Activated naive CD4-positive, alpha-beta T cell treated with anti-CD3 and anti-CD28 coated beads, Interleukin-2, amount 10 ng/mL, durations not matched to agents 7 days and 5 days (primary cell): Measurements from ENCODE around the gene GPC6.

Experiments used
- CTCF ChIA-PET: fragments of 350-600 bp; sonication (Branson Sonifier 250); formaldehyde crosslinking; loops from one replicate; lab custom pipeline; 2021; ENCODE audit warnings: antibody characterized with exemption; lab: Charles Lee
- DNase-seq: peaks from one replicate; pipeline ENCODE4 v3.0.0-alpha.2; 2020
- H3K27ac Mint-ChIP-seq: one replicate; pipeline ENCODE4 v1.8.0; 2021; ENCODE audit warnings: mild to moderate bottlenecking, moderate library complexity, mixed read lengths
- H3K27me3 Mint-ChIP-seq: one replicate; pipeline ENCODE4 v1.8.0; 2021; ENCODE audit warnings: mild to moderate bottlenecking, mixed read lengths
- H3K36me3 Mint-ChIP-seq: one replicate; pipeline ENCODE4 v1.8.0; 2021; ENCODE audit warnings: mixed read lengths
- H3K4me1 Mint-ChIP-seq: one replicate; pipeline ENCODE4 v1.8.0; 2021; ENCODE audit warnings: mixed read lengths
- H3K4me3 Mint-ChIP-seq: one replicate; pipeline ENCODE4 v1.8.0; 2021; ENCODE audit warnings: mild to moderate bottlenecking, moderate library complexity, mixed read lengths
- H3K9me3 Mint-ChIP-seq: one replicate; pipeline ENCODE4 v1.8.0; 2021; ENCODE audit warnings: mixed read lengths

Gene GPC6

GRCh38 chr13:94214975-94215374 is 988.4 kb downstream of the GPC6 start:
- CTCF ChIA-PET = no interaction called here
- Mint-ChIP-seq H3K4me1 (no peaks in the 10 kb centered on the region), H3K27ac (no peak overlapping the region), H3K27me3 (no peaks in the 10 kb centered on the region), H3K4me3 (no peak overlapping the region), H3K9me3 (no peaks in the 10 kb centered on the region), H3K36me3 (no peaks in the 10 kb centered on the region)
- no peak for DNase-seq

DNA sequence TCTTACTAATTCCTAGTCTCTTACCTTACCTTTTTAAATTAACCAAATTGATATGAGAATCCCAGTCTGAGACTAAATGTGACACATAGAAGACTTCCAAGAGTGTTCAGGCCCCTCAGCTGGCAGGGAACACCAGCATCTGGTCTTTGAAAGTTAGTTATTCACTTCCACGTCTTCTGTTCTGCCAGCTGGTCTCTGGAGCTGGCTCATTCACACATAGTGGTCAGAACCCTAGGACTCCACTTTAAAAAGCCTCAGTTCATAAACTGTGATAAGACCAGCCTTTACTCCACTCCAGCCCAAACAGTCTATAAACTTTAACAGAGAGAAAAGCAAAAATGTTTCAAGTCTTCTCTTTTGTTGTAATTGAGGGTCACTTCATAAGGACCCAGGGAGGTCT is 989.9 kb downstream of the GPC6 start:
- no peak for DNase-seq
- H3K27me3 Mint-ChIP-seq = no peaks in the 10 kb centered on the region
- no peak overlapping the region for H3K27ac Mint-ChIP-seq
- CTCF ChIA-PET = no interaction called here
- no peaks in the 10 kb centered on the region for H3K9me3 Mint-ChIP-seq
- no peaks in the 10 kb centered on the region for H3K4me1 Mint-ChIP-seq
- H3K4me3 Mint-ChIP-seq = no peak overlapping the region
- H3K36me3 Mint-ChIP-seq = no peaks in the 10 kb centered on the region

GRCh38 chr13:94217370-94217769 is 990.8 kb downstream of the GPC6 start:
- Mint-ChIP-seq H3K9me3 (no peaks in the 10 kb centered on the region), H3K4me3 (no peak overlapping the region), H3K27ac (no peak overlapping the region), H3K27me3 (no peaks in the 10 kb centered on the region), H3K4me1 (no peaks in the 10 kb centered on the region), H3K36me3 (no peaks in the 10 kb centered on the region)
- CTCF ChIA-PET = no interaction called here
- no peak for DNase-seq

DNA sequence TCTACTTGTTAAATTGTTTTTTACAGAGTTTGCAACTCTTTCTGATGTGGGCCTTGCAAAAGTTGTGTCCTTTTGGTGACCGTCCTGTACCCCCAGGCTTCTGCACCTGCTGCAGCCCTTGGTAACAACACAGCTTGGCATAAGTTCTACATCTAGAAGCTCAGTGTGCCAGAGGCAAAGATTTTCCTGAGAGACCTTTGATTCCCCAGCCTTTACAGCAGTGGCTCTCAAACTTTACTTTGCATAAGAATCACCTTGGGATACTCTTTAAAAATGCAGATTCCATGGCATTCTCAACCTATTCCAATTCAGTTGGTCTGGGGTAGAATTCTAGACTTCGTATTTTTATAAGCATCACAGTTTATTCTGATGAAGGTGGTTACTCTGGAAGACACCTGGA is 991.9 kb downstream of the GPC6 start:
- no peak overlapping the region for H3K27ac Mint-ChIP-seq
- no peak for DNase-seq
- no peaks in the 10 kb centered on the region for H3K4me1 Mint-ChIP-seq
- H3K27me3 Mint-ChIP-seq = no peaks in the 10 kb centered on the region
- CTCF ChIA-PET = no interaction called here
- H3K4me3 Mint-ChIP-seq = no peak overlapping the region
- no peaks in the 10 kb centered on the region for H3K36me3 Mint-ChIP-seq
- H3K9me3 Mint-ChIP-seq = no peaks in the 10 kb centered on the region

GRCh38 chr13:94218951-94219350 is 992.3 kb downstream of the GPC6 start:
- Mint-ChIP-seq H3K27me3 (no peaks in the 10 kb centered on the region), H3K27ac (no peak overlapping the region), H3K4me3 (no peak overlapping the region), H3K4me1 (no peaks in the 10 kb centered on the region), H3K36me3 (no peaks in the 10 kb centered on the region), H3K9me3 (no peaks in the 10 kb centered on the region)
- no peak for DNase-seq
- CTCF ChIA-PET = no interaction called here

GRCh38 chr13:94224670-94225069 is 998.1 kb downstream of the GPC6 start:
- CTCF ChIA-PET = no interaction called here
- no peak for DNase-seq
- no peaks in the 10 kb centered on the region for H3K9me3 Mint-ChIP-seq
- H3K36me3 Mint-ChIP-seq = no peaks in the 10 kb centered on the region
- H3K4me3 Mint-ChIP-seq = no peak overlapping the region
- no peaks in the 10 kb centered on the region for H3K27me3 Mint-ChIP-seq
- no peak overlapping the region for H3K27ac Mint-ChIP-seq
- H3K4me1 Mint-ChIP-seq = no peaks in the 10 kb centered on the region

DNA sequence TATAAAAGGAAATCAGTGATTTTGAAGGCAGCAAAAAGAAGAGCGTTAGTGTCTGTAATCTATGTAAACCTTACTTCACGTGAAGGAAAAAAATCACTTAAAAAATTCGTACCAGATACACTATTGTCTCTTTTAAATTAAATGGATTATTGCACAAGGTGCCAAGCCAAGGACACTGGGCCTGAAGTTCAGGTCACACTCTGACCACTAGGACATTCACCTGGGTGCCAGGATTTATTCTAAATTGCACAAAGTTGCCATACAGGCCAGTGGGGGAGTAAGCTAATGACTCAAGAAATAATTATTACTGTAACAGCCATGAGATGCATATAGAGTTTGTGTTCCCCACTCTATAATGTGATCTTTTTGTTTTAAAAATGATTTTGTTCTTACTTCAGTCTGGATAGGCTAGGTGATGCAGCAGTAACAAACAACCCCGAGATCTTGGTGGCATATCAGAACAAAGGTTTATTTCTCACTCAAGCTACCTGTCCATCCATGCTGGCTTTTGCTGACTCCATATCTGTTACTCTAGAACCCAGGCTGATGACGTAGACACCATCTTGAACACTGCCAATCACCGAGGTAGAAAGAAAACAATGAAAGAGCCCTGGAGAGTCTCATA is 1000.8 kb downstream of the GPC6 start:
- no peaks in the 10 kb centered on the region for H3K9me3 Mint-ChIP-seq
- no peak overlapping the region for H3K4me3 Mint-ChIP-seq
- CTCF ChIA-PET = no interaction called here
- DNase-seq = no peak
- no peak overlapping the region for H3K27ac Mint-ChIP-seq
- H3K4me1 Mint-ChIP-seq = no peaks in the 10 kb centered on the region
- peaks cover 3% of the 10 kb centered on the region for H3K27me3 Mint-ChIP-seq
- no peaks in the 10 kb centered on the region for H3K36me3 Mint-ChIP-seq

- Mint-ChIP-seq H3K36me3 (no peaks in the 10 kb centered on the region), H3K9me3 (peaks cover 2% of the 10 kb centered on the region), H3K27ac (no peak overlapping the region), H3K27me3 (peaks cover 3% of the 10 kb centered on the region), H3K4me1 (no peaks in the 10 kb centered on the region), H3K4me3 (no peak overlapping the region)
- DNase-seq = no peak
- CTCF ChIA-PET = interaction anchor here (1.1 kb wide), 1 partner anchor 10 kb away, joined by 4 read pairs; no protein-coding TSS in a partner anchor
Observed at GRCh38 chr13:94228763-94229162, 1002.2 kb downstream of the GPC6 start.

DNA sequence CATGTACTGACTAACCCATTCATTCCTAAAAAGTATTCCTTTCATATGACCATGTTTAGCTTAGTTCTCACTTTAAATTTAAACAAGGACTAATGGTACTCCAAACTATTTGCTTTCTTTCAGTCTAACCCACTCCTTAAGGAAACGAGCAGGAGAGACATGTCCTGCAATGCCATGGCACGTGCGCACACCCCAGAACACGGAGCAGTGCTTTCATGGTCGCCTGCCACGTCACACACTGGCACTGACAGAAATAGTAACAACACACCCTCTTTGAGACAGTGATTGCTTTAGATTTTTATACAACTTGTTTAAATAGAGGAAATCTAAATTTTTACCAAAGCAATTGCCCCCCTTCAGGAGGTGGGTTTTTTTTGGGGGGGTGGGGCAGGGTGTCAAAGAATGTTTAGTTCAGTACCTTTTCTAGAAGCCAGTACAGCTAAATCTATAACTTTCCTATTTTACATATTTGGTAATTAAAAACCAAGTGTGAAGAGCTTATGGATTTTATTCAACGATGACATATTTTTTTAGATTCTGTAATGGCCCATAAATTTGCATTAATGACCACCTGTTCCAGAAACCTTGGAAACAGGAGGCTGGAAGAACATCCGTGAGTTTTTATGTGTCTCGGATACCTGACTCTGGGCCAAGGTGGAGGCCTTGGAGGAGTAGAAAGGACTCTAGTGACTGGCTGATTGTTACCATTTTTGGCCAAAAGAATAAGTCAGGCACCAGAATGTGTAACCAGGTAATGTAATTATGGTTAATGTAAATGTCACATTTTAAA is 1005.7 kb downstream of the GPC6 start:
- H3K27me3 Mint-ChIP-seq = peaks cover 3% of the 10 kb centered on the region
- no peaks in the 10 kb centered on the region for H3K36me3 Mint-ChIP-seq
- H3K9me3 Mint-ChIP-seq = peaks cover 2% of the 10 kb centered on the region
- H3K27ac Mint-ChIP-seq = no peak overlapping the region
- H3K4me3 Mint-ChIP-seq = no peak overlapping the region
- peaks cover 12% of the 10 kb centered on the region for H3K4me1 Mint-ChIP-seq
- no peak for DNase-seq
- CTCF ChIA-PET = no interaction called here

- H3K36me3 Mint-ChIP-seq = no peaks in the 10 kb centered on the region
- CTCF ChIA-PET = no interaction called here
- H3K9me3 Mint-ChIP-seq = peaks cover 2% of the 10 kb centered on the region
- H3K27me3 Mint-ChIP-seq = peaks cover 3% of the 10 kb centered on the region
- H3K4me3 Mint-ChIP-seq = no peak overlapping the region
- no peak overlapping the region for H3K27ac Mint-ChIP-seq
- peaks cover 18% of the 10 kb centered on the region for H3K4me1 Mint-ChIP-seq
- no peak for DNase-seq
Observed at GRCh38 chr13:94232956-94233355, 1006.3 kb downstream of the GPC6 start.

GRCh38 chr13:94233401-94233800 is 1006.8 kb downstream of the GPC6 start:
- peaks cover 3% of the 10 kb centered on the region for H3K27me3 Mint-ChIP-seq
- H3K4me1 Mint-ChIP-seq = peaks cover 20% of the 10 kb centered on the region
- no peak for DNase-seq

GRCh38 chr13:94233837-94234236 is 1007.2 kb downstream of the GPC6 start:
- Mint-ChIP-seq H3K27me3 (peaks cover 3% of the 10 kb centered on the region), H3K4me1 (peaks cover 24% of the 10 kb centered on the region), H3K4me3 (no peak overlapping the region), H3K27ac (no peak overlapping the region), H3K9me3 (peaks cover 2% of the 10 kb centered on the region), H3K36me3 (no peaks in the 10 kb centered on the region)
- CTCF ChIA-PET = no interaction called here
- no peak for DNase-seq

More at GRCh38 chr13:94233401-94233800, 1006.8 kb downstream of the GPC6 start:
- CTCF ChIA-PET = no interaction called here
- no peaks in the 10 kb centered on the region for H3K36me3 Mint-ChIP-seq
- no peak overlapping the region for H3K4me3 Mint-ChIP-seq
- peaks cover 2% of the 10 kb centered on the region for H3K9me3 Mint-ChIP-seq
- no peak overlapping the region for H3K27ac Mint-ChIP-seq

GRCh38 chr13:94234738-94235137 is 1008.1 kb downstream of the GPC6 start:
- H3K9me3 Mint-ChIP-seq = peaks cover 2% of the 10 kb centered on the region
- CTCF ChIA-PET = no interaction called here
- peaks cover 2% of the 10 kb centered on the region for H3K27me3 Mint-ChIP-seq
- no peak for DNase-seq
- H3K36me3 Mint-ChIP-seq = no peaks in the 10 kb centered on the region
- peaks cover 31% of the 10 kb centered on the region for H3K4me1 Mint-ChIP-seq
- no peak overlapping the region for H3K27ac Mint-ChIP-seq
- H3K4me3 Mint-ChIP-seq = no peak overlapping the region

DNA sequence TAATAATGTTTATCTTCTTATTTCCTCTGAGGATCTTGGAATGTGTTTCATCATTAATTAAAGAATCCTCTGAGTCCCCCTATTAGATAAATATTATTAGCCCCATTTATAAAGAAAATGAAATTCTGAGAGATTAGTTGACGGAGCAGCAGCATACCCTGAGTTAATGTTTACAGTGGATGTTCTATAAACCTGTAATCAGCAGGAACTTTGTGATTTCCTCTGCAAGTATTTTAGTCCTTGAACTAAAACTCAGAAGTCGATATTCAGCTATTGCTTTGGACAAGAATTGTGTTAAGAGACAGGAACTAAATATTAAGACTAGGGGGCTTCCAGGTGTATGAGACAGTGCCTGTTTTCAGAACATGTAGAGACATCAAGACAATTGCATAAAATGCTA is 1009.5 kb downstream of the GPC6 start:
- Mint-ChIP-seq H3K9me3 (peaks cover 2% of the 10 kb centered on the region), H3K4me1 (peaks cover 31% of the 10 kb centered on the region), H3K27ac (no peak overlapping the region), H3K36me3 (no peaks in the 10 kb centered on the region), H3K4me3 (no peak overlapping the region), H3K27me3 (no peaks in the 10 kb centered on the region)
- CTCF ChIA-PET = interaction anchor here (1.5 kb wide), 1 partner anchor 81 kb away, joined by 3 read pairs; no protein-coding TSS in a partner anchor
- DNase-seq = no peak

DNA sequence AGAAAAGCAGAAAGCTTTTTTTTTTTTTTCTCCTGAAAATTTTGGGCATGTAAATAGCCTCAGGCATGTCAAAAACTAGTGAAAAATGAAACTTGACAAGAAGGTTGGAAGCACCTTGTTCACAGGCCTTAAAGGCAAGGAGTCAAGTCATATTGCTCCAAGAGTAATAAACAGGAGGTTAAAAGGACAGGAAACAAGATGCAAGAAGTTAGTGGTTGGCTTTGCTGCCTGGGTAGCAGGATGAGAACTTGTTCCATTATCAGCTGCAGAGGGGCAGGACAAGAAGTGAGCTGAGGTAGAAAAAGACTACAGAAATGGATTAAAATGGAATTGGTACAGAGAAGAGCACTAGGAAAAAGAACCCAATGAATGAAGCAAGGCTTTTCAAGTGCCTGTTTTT is 1010.3 kb downstream of the GPC6 start:
- no peak for DNase-seq
- CTCF ChIA-PET = interaction anchor here (1.5 kb wide), 1 partner anchor 80 kb away, joined by 3 read pairs; no protein-coding TSS in a partner anchor
- Mint-ChIP-seq H3K9me3 (peaks cover 2% of the 10 kb centered on the region), H3K4me3 (no peak overlapping the region), H3K27ac (no peak overlapping the region), H3K27me3 (no peaks in the 10 kb centered on the region), H3K4me1 (peaks cover 31% of the 10 kb centered on the region), H3K36me3 (no peaks in the 10 kb centered on the region)
